HFF-Myc (cell line): ENCODE results near the gene CYB561D1.

Experiments used
- DNase-seq: peaks from one replicate; pipeline ENCODE4 v3.0.0-alpha.2; 2011; ENCODE audit warnings: low read depth; ENCODE audit errors: extremely low read depth
- H3K4me3 ChIP-seq: replicated peaks from 2 replicates; pipeline ENCODE4 v1.5.1; 2011; ENCODE audit warnings: low read depth, mild to moderate bottlenecking, control low read depth, low read length
- CTCF ChIP-seq: IDR thresholded peaks from 2 replicates; pipeline ENCODE4 v1.5.1; 2012; ENCODE audit warnings: mild to moderate bottlenecking, low read depth, low read length, control low read depth; ENCODE audit errors: missing control alignments

CYB561D1 gene

GRCh38 chr1:109500941-109501381 is 7.1 kb downstream of the CYB561D1 start:
- H3K4me3 ChIP-seq = no peak overlapping the region
- no peak for DNase-seq
- no peak for TF ChIP-seq CTCF

DNA sequence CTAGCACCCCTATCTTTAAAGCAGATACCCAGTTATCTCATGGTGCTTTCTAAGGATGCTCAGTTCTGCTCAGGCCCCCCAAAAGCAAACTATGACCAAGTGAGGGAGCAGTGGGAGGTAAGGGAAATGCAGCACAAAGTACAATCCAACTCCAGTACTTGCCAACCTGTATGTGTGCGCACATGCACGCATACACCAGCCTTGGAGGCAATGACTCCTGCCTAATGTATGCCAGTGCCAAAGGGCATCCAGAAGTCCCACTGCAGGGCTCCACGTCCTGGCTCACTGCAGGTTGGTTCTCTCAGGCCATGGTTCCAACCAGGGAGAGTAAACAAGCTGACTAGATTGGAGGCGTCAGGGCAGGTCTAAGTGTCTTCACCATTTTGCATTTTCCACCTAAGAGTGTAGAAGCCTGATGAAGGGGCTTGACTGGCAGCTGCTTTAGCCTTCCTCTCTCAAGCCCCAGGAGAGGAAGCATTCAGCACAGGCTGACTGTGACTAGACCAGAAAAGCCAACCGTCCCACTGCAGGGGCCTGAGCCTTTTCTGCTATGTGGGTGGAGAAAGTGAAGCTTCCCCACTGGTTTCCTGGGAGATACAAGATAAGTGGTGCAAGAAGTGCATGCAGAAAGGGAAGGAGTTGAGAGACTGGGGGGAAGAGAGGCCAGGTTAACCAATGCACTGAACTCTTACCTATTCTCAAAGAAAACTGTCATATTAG is 7.9 kb downstream of the CYB561D1 start:
- no peak for TF ChIP-seq CTCF
- DNase-seq = no peak

GRCh38 chr1:109502364-109502851 is 8.5 kb downstream of the CYB561D1 start:
- DNase-seq = no peak
- TF ChIP-seq CTCF = no peak
- no peak overlapping the region for H3K4me3 ChIP-seq

More for the DNA sequence above, 7.9 kb downstream of the CYB561D1 start:
- H3K4me3 ChIP-seq = no peak overlapping the region

GRCh38 chr1:109503935-109504334 is 10.0 kb downstream of the CYB561D1 start:
- no peak overlapping the region for H3K4me3 ChIP-seq
- TF ChIP-seq CTCF = no peak
- DNase-seq = no peak

DNA sequence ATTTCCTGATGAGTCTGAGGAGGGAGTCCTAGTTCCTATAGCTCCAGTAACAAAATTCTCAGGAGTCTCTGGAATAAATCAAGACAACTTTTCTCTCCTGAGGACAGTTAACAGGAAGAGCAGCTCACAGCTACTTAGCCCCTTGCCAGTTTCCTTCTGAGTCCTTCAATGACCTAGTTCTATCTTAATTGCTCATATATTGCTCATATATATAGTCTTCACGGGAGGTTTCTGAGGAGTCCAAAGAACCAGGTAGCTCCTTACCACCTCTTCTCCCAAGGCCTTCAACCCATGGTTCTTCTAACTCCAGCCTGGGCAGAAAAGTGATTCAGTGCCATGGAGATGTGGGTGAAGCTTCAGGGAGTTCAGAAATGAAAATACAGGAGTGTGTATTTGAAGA is 11.1 kb downstream of the CYB561D1 start:
- no peak overlapping the region for H3K4me3 ChIP-seq
- no peak for TF ChIP-seq CTCF
- no peak for DNase-seq

GRCh38 chr1:109508001-109508872 is 14.3 kb downstream of the CYB561D1 start:
- H3K4me3 ChIP-seq = no peak overlapping the region
- DNase-seq = no peak
- TF ChIP-seq CTCF = no peak
